ENCODE measurements around the gene MAP1LC3B.

The MAP1LC3B gene

DNA sequence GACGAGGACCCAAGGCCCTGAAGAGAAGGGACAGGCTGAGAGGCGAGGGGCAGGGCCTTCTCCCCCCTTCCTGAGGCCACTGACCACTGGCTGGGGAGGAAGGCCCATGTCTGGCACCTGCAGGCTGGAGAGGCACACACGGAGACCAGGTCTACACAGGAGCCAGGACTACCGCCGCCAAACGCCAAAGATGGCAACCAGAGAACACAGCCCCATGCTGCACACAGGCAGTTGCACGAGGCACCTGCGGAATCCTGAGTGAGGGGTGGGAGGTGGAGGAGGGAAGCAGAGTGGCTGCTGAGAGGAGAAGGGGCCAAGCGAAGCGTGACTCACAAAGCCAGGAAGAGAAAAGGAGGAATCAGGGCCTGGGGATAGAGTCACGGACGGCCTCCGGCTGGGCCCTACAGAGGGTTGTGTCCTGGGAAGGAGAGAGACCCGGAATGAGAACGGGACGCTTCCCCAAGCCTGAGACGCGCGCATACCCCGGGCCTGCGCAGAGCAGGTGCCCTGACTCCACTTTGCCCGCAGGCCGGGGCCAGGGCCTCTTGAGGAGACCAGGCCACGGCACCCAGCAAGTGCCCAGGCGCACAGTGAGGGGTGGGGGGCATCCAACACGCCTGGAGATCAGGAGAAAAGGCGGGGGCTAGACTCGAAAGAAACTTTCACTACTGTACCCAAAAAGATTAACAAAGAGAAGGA lies 46.3 kb upstream of the MAP1LC3B start:
- TF ChIP-seq CTCF (conservative IDR thresholded peaks at IDR 0.05; ENCODE audit: low read depth, low read length), result no peak
- DNase-seq (ENCODE audit: low read depth), result no peak
- no peak overlapping the region for H3K4me3 ChIP-seq (ENCODE audit: low read length)

GRCh38 chr16:87346517-87347060 lies 45.5 kb upstream of the MAP1LC3B start:
- DNase-seq (ENCODE audit: low read depth), result no peak
- TF ChIP-seq CTCF (conservative IDR thresholded peaks at IDR 0.05; ENCODE audit: low read depth, low read length), result no peak

GRCh38 chr16:87347932-87348615 lies 44.1 kb upstream of the MAP1LC3B start:
- no peak overlapping the region for H3K4me3 ChIP-seq (ENCODE audit: low read length)
- no peak for DNase-seq (ENCODE audit: low read depth)
- no peak for TF ChIP-seq CTCF (conservative IDR thresholded peaks at IDR 0.05; ENCODE audit: low read depth, low read length)

More at GRCh38 chr16:87346517-87347060, 45.5 kb upstream of the MAP1LC3B start:
- H3K4me3 ChIP-seq (ENCODE audit: low read length), result no peak overlapping the region

GRCh38 chr16:87348616-87349157 lies 43.4 kb upstream of the MAP1LC3B start:
- TF ChIP-seq CTCF (conservative IDR thresholded peaks at IDR 0.05; ENCODE audit: low read depth, low read length), result no peak
- no peak overlapping the region for H3K4me3 ChIP-seq (ENCODE audit: low read length)
- DNase-seq (ENCODE audit: low read depth), result no peak

DNA sequence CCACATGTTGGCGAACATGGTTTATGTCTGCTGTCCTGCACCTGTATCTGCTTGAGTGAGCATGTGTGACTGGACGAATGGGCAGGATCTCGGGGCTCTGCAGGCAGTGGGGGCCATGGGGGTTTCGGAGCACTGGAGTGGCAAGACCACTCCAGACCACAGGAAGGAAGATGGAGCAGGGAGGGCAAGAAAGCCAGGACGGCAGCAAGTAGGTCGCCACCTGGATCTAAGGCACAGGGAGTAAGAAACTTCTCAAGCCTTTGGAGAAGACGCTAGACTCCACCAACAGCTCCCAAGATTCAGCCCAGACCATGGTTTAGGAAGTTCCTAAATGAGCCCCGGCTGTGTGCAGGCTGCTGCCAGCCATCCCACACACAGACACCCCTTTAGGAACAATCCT lies 42.1 kb upstream of the MAP1LC3B start:
- TF ChIP-seq CTCF (conservative IDR thresholded peaks at IDR 0.05; ENCODE audit: low read depth, low read length), result no peak
- DNase-seq (ENCODE audit: low read depth), result no peak

GRCh38 chr16:87350681-87351319 lies 41.3 kb upstream of the MAP1LC3B start:
- DNase-seq (ENCODE audit: low read depth), result no peak
- H3K4me3 ChIP-seq (ENCODE audit: low read length), result no peak overlapping the region
- no peak for TF ChIP-seq CTCF (conservative IDR thresholded peaks at IDR 0.05; ENCODE audit: low read depth, low read length)

More for the DNA sequence above, 42.1 kb upstream of the MAP1LC3B start:
- no peak overlapping the region for H3K4me3 ChIP-seq (ENCODE audit: low read length)
